OCI-M2 (cell line): Measurements from ENCODE around the gene ESRRG.
"Not testable (repeated sequence)": the region's sequence is repeated elsewhere in the genome, so short reads cannot be mapped to it uniquely, and the experiment has no call there.

Experiments used
- DNase-seq: peaks from one replicate; lab custom pipeline; 2025; ENCODE audit not compliant: unreplicated experiment; lab: John Stamatoyannopoulos, UW

Gene ESRRG

GRCh38 chr1:216705676-216706075, 17.6 kb downstream of the ESRRG start:
- no peak for DNase-seq

- DNase-seq = not testable (repeated sequence)
Observed at GRCh38 chr1:216704065-216704464, 19.2 kb downstream of the ESRRG start.

DNA sequence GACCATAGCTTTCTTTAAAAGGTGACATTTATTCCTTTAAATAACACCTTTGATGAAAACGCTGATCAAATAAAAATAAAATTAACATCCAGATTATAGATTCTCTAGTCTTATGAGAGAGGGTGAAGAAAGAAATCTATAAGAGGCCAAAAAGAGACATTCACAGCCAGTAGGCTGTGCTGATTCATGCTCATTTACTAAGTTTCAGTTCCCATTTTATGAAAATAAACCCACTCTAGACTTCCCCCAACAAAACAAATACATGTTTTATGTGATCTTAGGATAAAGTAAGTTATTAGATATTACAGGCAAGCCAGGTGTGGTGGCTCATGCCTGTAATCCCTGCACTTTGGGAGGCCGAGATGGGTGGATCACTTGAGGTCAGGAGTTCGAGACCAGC, 21.1 kb downstream of the ESRRG start:
- no peak for DNase-seq

- DNase-seq = no peak
Observed at GRCh38 chr1:216700779-216701178, 22.4 kb downstream of the ESRRG start.

GRCh38 chr1:216691710-216692109, 31.5 kb downstream of the ESRRG start:
- DNase-seq = no peak

GRCh38 chr1:216690603-216691002, 32.6 kb downstream of the ESRRG start:
- DNase-seq = no peak

- DNase-seq = no peak
Observed at GRCh38 chr1:216688127-216688657, 35.0 kb downstream of the ESRRG start.

GRCh38 chr1:216686860-216687766, 36.1 kb downstream of the ESRRG start:
- no peak for DNase-seq

DNA sequence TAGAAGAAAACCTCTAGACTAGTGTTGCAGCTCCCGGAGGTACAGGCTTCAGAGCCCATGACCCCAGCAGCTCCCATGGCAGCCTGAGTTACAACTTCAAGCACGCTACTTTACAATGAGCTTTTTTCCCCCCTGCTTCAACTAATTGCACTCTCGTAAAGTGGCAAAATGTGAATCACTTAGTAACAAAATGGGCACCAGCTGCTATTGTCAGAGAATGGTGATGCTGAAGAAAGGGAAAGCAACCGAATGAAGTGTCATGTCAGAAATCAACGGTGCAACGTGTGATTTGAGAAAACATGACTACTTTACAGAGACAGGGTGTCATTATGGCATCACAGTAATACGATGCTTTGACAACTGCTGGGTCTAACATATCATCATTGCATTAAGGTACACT, 40.5 kb downstream of the ESRRG start:
- DNase-seq = no peak

- no peak for DNase-seq
Observed at GRCh38 chr1:216679108-216679507, 44.1 kb downstream of the ESRRG start.

- no peak for DNase-seq
Observed at GRCh38 chr1:216670118-216670883, 52.9 kb downstream of the ESRRG start.

GRCh38 chr1:216666441-216666840, 56.8 kb downstream of the ESRRG start:
- DNase-seq = no peak

DNA sequence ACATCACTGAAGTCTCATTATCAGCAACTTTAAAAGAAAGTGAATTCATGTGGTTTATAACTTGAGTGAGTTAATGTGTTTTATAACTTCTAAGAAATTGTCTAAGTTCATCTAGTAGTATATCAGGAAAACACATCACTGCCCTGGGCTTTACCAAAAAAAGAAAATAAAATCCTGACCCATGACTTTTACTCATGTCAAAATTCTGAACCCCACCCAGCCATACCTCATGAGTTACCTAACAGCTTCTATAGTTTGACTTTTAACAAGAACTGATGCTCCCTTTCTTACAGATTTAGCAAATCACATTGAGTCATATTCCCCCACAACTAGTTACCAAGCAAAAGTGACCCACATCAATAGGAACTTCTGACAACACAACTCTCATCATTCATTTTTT, 57.4 kb downstream of the ESRRG start:
- no peak for DNase-seq

DNA sequence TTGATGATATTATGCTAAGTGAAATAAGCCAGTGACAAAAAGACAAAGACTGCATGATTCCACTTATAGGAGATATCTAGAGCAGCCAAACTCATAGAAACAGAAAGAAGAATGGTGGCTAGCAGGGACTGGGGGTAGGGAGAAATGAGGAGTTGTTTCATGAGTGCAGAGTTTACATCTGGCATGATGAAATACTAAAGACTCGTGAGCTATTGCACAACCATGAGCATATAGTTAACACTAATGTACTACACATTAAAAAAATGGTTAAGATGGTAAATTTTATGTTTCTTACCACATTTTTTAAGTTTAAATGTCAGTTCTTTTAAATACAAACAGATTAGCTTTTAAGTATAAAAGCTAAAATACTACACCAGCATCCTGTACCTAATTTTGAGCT, 57.8 kb downstream of the ESRRG start:
- no peak for DNase-seq

DNA sequence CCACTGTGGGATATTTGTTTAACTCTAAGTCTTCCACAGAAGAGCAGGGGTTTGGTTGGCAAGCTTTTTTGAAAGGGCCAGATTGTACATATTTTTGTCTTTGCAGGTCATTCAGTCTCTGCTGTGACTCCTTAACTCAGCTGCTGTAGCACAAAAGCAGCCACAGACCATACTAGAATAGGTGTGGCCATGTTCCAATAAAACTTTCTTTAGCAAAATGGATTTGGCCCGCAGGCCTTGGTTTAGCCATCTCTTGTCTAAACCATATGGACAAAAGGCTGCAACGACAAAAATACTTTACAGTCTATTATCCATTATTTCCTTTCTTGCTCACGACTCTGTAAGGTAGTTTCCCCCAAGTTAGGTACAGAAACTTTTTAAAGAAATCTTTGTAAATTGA, 60.5 kb downstream of the ESRRG start:
- no peak for DNase-seq

GRCh38 chr1:216660561-216660960, 62.7 kb downstream of the ESRRG start:
- no peak for DNase-seq

GRCh38 chr1:216653001-216653400, 70.2 kb downstream of the ESRRG start:
- no peak for DNase-seq

DNA sequence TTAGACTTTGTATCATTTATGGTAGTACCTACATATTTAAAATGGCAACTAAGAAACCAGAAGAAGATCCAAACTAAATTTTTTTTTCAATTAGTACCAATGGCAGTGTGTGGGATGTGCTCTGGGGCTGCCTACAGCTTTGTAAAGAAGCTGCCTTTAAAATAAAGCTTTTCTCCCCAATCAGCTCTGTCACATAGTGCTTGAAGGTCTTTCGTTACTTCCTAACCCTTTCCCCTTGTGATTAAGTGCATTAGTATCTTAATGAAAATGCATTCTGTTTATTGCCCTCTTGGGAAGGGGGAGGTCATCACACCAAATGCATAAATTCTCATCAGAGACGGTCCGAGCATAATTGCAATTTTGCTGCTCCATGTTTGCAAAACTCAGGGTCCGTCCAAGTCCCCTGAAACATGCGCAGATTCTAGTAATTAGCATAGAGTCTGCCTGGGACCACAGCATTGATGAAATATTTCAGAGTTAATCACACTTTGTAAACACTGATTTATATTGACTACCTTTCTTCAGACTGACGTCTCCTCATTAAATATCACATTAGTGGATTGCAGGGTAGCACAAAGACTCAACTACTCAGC, 71.3 kb downstream of the ESRRG start:
- no peak for DNase-seq

- no peak for DNase-seq
Observed at GRCh38 chr1:216643176-216643575, 80.1 kb downstream of the ESRRG start.

GRCh38 chr1:216641669-216642460, 81.4 kb downstream of the ESRRG start:
- no peak for DNase-seq

DNA sequence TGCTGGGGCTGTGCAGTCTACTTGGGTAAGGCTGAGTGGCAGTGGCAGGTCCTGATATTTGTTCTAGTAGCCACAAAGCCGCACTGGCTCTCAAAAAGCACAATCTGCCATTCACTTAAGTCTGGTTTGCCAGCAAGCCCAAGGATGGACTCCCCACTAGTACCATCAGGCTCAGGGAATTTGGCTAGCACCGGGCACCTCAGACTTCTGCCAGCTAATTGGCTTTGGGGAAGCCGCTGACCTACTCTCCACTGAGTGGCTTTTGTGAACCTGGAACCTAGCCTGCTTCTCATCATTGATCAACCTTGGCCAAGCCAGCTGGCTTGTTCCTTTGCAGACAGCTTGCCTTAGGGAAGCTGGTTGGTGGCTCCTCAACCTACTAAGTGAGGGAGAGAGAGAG, 83.1 kb downstream of the ESRRG start:
- DNase-seq = no peak
